Activated naive CD8-positive, alpha-beta T cell (primary cell): ENCODE data around the gene ASPSCR1.

Experiments used
- H3K27ac Mint-ChIP-seq: one replicate; pipeline ENCODE4 v1.8.0; 2021; ENCODE audit warnings: mixed read lengths
- H3K27me3 Mint-ChIP-seq: one replicate; pipeline ENCODE4 v1.8.0; 2021; ENCODE audit warnings: mixed read lengths
- H3K36me3 Mint-ChIP-seq: one replicate; pipeline ENCODE4 v1.8.0; 2021; ENCODE audit warnings: mixed read lengths
- H3K4me1 Mint-ChIP-seq: one replicate; pipeline ENCODE4 v1.8.0; 2021; ENCODE audit warnings: low read depth, mixed read lengths
- H3K4me3 Mint-ChIP-seq: one replicate; pipeline ENCODE4 v1.8.0; 2021; ENCODE audit warnings: mild to moderate bottlenecking, mixed read lengths
- H3K9me3 Mint-ChIP-seq: one replicate; pipeline ENCODE4 v1.8.0; 2021; ENCODE audit warnings: low read depth, mixed read lengths

Gene ASPSCR1, protein sequence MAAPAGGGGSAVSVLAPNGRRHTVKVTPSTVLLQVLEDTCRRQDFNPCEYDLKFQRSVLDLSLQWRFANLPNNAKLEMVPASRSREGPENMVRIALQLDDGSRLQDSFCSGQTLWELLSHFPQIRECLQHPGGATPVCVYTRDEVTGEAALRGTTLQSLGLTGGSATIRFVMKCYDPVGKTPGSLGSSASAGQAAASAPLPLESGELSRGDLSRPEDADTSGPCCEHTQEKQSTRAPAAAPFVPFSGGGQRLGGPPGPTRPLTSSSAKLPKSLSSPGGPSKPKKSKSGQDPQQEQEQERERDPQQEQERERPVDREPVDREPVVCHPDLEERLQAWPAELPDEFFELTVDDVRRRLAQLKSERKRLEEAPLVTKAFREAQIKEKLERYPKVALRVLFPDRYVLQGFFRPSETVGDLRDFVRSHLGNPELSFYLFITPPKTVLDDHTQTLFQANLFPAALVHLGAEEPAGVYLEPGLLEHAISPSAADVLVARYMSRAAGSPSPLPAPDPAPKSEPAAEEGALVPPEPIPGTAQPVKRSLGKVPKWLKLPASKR

DNA sequence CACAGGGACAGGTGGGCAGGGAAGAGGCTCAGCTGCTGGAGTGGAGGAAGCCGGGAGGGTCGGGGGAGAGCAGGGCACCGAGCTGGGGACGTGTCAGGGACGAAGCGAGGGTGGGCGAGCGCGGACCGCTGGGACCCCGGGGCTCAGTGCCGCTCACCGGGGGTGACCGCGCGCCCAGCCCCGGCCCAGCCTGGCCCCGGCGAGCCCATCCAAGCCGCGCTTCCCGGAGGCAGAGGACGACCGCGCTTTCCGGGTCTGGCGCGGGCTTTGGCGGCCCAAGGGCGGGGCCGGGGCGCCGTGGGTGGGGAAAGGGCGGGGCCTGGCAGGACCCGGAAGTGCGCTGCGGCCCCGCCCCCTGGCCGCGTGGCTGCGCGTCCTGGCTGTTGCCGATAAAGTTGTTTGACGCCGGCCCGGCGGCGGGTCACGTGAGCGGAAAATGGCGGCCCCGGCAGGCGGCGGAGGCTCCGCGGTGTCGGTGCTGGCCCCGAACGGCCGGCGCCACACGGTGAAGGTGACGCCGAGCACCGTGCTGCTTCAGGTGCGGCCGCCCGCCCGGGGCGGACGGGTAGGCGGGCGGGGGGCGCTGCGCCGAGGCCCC, at the start of gene ASPSCR1:
ASPSCR1 (plus strand) TSS at position 419 of the 598 bp plus-strand sequence; CDS start at position 437, 18 bp downstream.
- peaks cover 4% of the 10 kb centered on the region for H3K36me3 Mint-ChIP-seq
- peaks cover 36% of the 10 kb centered on the region for H3K4me1 Mint-ChIP-seq
- peak within 1 kb of the TSS; percentile 96 for H3K4me3 Mint-ChIP-seq
- no peaks in the 10 kb centered on the region for H3K27me3 Mint-ChIP-seq
- H3K9me3 Mint-ChIP-seq = no peaks in the 10 kb centered on the region
- H3K27ac Mint-ChIP-seq = peak within 1 kb of the TSS; percentile 98

DNA sequence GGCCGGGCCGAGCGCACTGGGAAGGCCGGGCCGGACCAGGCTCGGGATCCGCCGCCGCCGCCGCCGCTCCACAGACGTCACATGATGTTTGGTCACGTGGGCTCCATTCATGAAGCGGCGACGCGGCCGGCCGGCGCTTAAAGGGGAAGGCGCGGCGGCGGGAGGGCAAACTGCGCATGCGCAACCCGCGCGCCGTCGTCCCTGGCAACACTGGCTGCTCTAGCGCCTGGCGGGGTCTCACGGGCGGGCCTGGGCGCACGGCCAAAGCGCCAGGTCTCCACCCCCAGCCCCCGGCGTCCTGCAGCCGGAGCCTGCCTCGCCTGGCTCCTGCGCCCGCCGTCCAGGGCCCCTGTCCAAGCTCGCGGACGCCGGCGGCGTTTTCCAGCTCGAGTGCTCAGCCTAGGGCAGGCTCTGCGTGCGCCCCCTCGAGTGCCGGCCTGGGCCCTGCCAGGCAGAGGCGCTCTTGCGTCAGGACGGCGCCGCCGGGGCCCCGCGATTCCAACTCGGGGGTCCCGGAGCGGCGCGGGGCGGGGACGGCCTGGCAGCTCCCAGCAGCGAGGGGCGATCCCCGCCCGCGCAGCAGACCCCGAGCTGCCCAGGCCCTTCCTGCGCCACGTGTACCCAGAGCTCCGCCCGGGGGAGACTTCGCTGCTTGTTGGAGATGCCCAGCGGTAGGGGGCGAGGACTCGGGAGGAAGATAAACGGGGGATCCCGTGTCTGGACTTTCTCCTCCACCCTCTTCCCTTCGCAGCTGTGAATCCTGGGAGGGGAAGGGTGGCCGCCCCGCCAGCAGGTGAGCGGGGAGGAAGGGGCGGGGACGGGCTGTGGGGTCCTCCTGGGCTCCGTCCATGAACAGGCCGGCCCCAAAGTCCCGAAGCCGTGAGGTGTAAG, 49.5 kb upstream of the ASPSCR1 start, which contains the start of gene MAFG:
MAFG (minus strand) TSS at position 83 of the 891 bp plus-strand sequence. CDS start 4,550 bp downstream, outside the sequence.
- Mint-ChIP-seq H3K36me3 (no peaks in the 10 kb centered on the region), H3K4me1 (peaks cover 23% of the 10 kb centered on the region), H3K4me3 (peak within 1 kb of the TSS; percentile 90), H3K9me3 (no peaks in the 10 kb centered on the region), H3K27me3 (no peaks in the 10 kb centered on the region), H3K27ac (peak within 1 kb of the TSS; percentile 90)

DNA sequence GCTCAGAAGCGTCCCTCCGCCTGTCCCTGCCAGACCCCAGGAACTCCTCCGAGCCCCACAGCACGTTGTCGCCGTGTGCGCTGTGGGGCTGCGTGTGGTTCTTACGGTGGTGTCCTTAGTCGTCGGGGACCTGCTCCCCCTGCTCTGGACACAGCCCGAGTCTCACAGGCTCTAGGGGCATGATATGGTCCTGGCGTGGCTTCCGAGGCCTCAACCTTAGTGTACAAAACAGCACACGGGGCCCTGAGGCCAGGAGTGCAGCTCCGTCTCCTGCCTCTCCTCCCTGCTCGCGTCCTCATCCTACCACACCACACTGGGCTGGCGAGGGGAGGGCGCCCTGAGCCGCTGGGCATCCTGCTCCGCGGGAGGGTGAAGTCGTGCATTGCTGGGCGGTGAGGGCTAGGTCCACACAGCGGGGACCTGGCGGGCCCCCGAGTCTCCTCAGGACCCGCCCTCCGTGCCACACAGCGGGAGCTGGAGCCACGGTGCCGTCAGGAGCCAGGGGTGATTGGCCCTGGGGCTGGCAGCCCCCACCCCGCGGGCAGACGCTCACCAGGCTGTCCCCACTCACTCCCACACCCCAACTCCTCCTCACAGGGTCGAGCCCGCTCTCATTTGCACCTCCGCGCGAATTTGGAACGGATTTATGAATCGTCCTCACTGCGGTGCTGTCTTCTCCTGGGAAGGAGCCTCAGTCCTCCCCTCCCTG, 48.7 kb upstream of the ASPSCR1 start:
- H3K27ac Mint-ChIP-seq = no peak overlapping the region
- H3K9me3 Mint-ChIP-seq = no peaks in the 10 kb centered on the region
- H3K4me3 Mint-ChIP-seq = peak overlapping the region; percentile 72
- H3K27me3 Mint-ChIP-seq = no peaks in the 10 kb centered on the region
- H3K36me3 Mint-ChIP-seq = no peaks in the 10 kb centered on the region
- peaks cover 26% of the 10 kb centered on the region for H3K4me1 Mint-ChIP-seq

DNA sequence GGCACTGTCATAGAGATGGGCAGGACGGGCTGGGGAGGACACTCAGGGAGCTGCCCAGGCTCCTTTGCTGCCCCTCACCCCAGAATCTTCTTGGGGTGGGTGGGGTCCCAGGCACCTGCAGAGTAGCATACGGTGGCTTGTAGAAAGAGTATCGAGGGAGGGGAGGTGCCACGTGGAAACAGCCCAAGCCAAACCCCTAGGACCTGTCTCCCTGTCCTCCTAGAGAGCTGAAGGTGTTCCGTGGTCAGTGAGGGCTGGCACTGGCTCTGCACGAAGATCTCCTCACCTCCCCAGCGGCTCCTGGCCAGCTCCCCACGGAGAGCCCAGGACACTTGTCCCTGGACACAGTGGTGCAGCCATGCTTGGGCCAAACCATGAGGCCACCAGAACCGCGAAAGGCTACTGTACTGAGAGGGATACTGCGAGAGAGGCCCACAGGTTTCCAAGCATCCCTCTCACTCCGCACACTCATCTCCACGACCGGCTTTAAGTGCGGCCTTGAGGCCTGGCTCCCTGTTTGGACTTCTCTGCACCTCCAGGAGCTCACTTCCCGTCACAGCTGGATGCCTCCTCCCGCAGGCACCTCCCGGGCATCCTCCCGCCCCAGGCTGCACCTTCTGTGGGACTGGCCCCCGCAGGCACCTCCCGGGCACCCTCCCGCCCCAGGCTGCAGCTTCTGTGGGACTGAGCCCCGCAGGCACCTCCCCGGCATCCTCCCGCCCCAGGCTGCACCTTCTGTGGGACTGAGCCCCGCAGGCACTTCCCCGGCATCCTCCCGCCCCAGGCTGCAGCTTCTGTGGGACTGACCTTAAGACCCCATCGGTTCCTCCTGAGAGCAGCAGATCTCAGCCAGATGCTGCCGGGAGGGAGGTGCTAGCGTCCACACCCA, 47.9 kb upstream of the ASPSCR1 start:
- Mint-ChIP-seq H3K4me3 (peak overlapping the region; percentile 72), H3K27me3 (no peaks in the 10 kb centered on the region), H3K9me3 (no peaks in the 10 kb centered on the region), H3K36me3 (no peaks in the 10 kb centered on the region), H3K27ac (no peak overlapping the region), H3K4me1 (peaks cover 27% of the 10 kb centered on the region)

DNA sequence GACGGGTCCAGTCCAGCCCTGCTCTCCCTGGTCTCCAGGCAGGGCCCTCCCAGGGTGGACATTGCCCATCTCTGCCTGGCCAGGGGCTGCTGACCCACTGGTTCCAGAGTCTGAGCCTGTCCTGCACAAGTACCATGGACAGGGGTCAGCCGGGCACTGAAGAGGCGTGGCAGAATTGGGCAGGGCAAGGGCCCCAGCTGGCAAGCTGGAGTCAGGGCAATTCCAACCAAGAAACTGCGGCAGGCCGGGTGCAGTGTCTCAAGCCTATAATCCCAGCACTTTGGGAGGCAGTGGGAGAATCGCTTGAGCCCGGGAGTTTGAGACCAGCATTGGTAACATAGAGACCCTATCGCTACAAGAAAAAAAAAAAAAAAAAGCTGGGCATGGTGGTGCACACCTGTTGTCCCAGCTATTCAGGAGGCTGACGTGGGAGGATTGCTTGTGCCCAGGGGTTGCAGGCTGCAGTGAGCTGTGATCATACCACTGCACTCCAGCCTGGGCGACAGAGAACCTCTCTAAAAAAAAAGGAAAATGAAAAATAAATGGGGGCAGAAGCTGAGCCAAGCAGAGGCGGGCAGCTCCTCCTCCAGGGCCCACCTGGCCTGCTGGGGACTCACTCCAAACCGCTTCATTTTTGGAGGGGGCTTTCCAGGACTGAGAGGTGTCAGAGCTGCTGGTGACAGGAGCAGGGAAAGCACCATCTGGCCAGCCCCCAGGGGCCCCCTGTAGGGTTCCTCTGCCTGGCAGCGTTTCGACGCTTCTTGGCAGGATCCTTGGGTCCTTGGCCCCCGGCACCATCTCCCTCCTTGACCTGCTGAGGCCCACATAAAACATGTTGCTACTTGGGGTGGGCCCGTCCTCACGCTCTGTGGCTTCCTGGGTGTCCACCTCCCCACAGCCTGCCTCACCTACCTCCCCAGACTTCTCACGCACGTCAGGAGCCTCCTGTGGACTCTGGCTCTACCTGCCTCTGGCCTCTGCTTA, 47.0 kb upstream of the ASPSCR1 start:
- Mint-ChIP-seq H3K4me1 (peaks cover 23% of the 10 kb centered on the region), H3K27me3 (no peaks in the 10 kb centered on the region), H3K27ac (no peak overlapping the region), H3K4me3 (peak overlapping the region; percentile 35), H3K9me3 (no peaks in the 10 kb centered on the region), H3K36me3 (no peaks in the 10 kb centered on the region)

DNA sequence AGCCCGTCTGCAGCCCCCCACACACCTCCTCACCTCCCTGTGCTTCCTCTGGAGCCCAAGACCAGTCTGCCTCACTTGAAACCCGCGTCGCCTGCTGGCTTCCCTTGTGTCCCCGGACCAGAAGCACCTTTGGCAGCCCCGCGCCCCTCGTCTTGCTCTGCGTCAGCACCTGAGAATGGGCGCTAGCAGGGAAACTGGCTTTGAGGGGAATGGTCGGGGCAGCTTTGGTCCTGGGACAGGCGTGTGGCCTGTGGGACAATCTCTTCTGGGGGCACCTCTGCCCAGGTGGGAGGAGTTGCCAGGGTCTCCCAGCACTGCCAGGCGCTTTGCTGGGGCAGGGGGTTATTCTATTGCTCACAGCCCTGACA, 46.3 kb upstream of the ASPSCR1 start:
- Mint-ChIP-seq H3K4me3 (peak overlapping the region; percentile 35), H3K9me3 (no peaks in the 10 kb centered on the region), H3K36me3 (no peaks in the 10 kb centered on the region), H3K27me3 (no peaks in the 10 kb centered on the region), H3K27ac (no peak overlapping the region), H3K4me1 (peaks cover 22% of the 10 kb centered on the region)

DNA sequence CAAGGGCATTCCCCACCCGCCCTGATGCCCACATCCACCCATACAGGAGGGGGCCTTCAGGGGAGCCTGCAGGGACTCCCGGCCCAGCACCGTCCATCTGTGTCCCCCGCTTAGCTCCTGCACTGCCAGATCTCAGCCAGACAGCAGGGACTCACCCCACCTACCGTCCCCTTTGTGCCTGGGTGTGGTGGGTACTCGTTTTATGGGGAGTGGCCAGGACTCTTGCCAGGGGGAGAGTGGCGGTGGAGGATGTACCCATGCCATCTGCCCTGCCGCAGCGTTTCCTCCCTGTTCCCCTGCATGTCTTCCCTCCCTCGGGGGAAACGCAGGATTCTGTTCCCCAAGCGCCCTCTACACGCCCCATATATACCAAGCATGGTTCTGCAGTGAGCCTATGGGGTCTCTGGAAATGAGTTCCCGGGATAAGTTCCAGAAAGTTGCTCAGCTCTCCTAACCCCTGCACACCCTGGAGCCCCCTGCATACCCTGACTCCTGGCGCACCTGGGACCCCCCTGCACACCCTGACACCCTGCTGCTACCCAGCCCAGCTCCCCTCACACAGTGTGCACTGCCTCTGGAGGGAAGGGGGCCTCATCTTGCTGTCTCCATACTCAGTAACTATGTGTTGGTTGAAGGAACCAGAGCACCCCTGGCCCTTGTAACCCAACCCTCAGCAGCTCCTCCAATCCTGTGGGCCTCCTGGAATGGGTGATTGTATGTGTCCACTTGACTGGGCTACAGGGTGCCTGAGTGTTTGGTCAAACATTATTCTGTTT, 45.7 kb upstream of the ASPSCR1 start:
- Mint-ChIP-seq H3K27me3 (no peaks in the 10 kb centered on the region), H3K4me1 (peaks cover 17% of the 10 kb centered on the region), H3K27ac (no peak overlapping the region), H3K9me3 (no peaks in the 10 kb centered on the region), H3K36me3 (no peaks in the 10 kb centered on the region), H3K4me3 (no peak overlapping the region)

DNA sequence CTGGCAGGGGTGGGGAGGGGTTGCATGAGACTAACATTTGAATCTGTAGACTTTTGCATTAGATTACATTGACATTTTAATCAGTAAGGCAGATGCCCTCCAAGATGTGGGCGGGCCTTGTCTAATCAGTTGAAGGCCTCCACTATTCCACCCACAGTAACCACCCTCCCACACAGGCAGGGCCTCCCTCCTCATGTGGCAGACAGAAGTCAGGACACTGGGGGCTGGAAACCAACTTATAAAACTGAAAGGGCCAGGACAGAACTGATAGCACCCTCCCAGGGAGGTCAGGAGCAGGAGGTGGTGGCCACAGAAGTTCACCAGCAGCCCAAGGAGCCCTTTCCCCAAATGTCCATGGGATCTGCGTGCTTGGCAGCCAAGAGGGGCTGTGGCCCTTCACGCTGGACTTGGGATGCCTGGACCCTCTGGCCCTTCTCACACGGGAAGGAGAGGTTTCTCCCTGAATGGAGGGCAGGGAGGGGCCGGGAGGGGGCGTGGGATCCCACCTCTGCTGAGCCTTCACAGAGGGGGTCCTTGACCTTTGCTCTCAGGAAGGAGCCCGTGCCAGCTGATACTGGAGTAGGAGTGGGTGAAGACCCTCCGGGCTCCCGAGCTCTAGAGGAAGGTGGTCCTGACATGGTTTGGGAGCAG, 45.0 kb upstream of the ASPSCR1 start:
- no peaks in the 10 kb centered on the region for H3K36me3 Mint-ChIP-seq
- no peak overlapping the region for H3K4me3 Mint-ChIP-seq
- no peak overlapping the region for H3K27ac Mint-ChIP-seq
- H3K4me1 Mint-ChIP-seq = peaks cover 18% of the 10 kb centered on the region
- H3K27me3 Mint-ChIP-seq = no peaks in the 10 kb centered on the region
- no peaks in the 10 kb centered on the region for H3K9me3 Mint-ChIP-seq

DNA sequence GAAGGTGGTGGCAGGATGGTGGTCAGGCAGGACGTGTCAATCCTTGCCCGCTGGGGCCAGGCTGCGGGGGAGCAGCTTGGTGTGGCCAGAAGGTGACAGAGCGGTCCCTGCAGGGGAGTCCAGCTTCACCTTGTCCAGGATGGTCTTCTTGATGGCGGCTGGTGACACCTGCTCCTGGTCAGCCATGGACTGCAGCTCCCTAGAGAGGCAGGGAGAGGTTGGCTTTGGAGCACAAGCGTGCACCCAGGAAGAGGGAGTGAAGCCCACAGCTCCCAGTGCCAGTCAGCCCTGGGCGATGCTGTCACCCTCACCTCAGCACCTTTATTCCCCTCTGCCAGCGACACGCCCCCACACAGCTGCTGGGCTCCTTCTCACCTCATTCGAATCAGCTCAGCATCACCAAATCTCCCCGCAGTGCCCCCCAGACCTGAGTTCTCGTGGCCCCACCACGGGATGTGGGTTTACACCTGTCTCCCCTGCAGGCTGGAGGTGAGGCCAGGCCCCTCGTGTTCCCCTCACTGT, 44.2 kb upstream of the ASPSCR1 start:
- Mint-ChIP-seq H3K27me3 (no peaks in the 10 kb centered on the region), H3K4me1 (peaks cover 22% of the 10 kb centered on the region), H3K4me3 (no peak overlapping the region)

DNA sequence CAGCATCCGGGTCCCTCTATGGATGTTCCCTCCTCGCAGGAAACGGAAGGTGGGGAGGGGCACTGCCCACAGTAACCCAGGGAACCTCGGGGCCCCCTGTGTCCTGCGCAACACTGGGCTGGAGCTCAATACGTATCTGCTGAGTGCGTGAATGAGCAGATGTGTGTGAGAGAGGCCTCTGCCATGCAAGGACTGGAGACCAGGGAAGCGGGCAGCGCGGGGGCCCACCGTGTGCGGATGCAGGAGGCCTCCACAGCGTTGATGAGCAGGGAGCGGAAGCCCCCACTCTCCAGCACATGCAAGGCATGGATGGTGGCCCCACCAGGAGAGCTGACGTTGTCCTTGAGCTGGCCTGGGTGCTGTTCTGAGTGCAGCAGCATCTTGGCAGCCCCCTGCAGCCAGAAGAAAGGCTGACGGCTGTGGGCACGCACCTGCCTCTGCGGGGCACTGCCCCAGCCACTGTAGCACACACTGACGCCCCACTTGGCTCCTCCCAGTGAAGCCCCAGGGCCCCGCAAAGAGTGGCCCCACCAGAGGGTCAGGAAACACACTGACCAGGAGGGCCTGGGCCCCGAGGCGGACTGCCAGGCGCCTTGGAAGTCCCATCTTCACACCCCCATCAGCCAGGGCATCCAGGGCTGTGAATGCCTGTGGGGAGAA, 43.2 kb upstream of the ASPSCR1 start:
- H3K36me3 Mint-ChIP-seq = no peaks in the 10 kb centered on the region
- H3K4me1 Mint-ChIP-seq = peaks cover 22% of the 10 kb centered on the region
- H3K9me3 Mint-ChIP-seq = no peaks in the 10 kb centered on the region
- H3K4me3 Mint-ChIP-seq = no peak overlapping the region
- H3K27ac Mint-ChIP-seq = no peak overlapping the region
- no peaks in the 10 kb centered on the region for H3K27me3 Mint-ChIP-seq

More for the DNA sequence above, 44.2 kb upstream of the ASPSCR1 start:
- no peak overlapping the region for H3K27ac Mint-ChIP-seq
- no peaks in the 10 kb centered on the region for H3K36me3 Mint-ChIP-seq
- no peaks in the 10 kb centered on the region for H3K9me3 Mint-ChIP-seq
